ELF-1 (cell line): ENCODE measurements around the gene C11orf98.
A peak's percentile ranks its signal among the peaks of the same experiment; 100 is the strongest.
"Not testable (repeated sequence)": the region's sequence is repeated elsewhere in the genome, so short reads cannot be mapped to it uniquely, and the experiment has no call there.

Experiments used
- DNase-seq: peaks from one replicate; pipeline ENCODE4 v3.0.0-alpha.2; 2016; ENCODE audit warnings: low read depth, low spot score

The C11orf98 gene

GRCh38 chr11:62665075-62665598 lies at the start of gene C11orf98, which contains the start of gene CSKMT:
Gene C11orf98 (minus strand): TSS chr11:62665210. CDS start chr11:62665169, 41 bp downstream.
Gene CSKMT (plus strand): TSS chr11:62665312. CDS start chr11:62665880, 568 bp downstream.
- peak; percentile 96 for DNase-seq

- DNase-seq = peak; percentile 34
Observed at GRCh38 chr11:62713343-62713742, 48.3 kb upstream of the C11orf98 start.

- DNase-seq = no peak
Observed at GRCh38 chr11:62712861-62713260, 47.9 kb upstream of the C11orf98 start.

GRCh38 chr11:62712276-62712812 lies 47.3 kb upstream of the C11orf98 start:
- DNase-seq = no peak

- DNase-seq = no peak
Observed at GRCh38 chr11:62710001-62710345, 45.0 kb upstream of the C11orf98 start.

- DNase-seq = peak; percentile 98
Observed at GRCh38 chr11:62709247-62710000, 44.4 kb upstream of the C11orf98 start.

- no peak for DNase-seq
Observed at GRCh38 chr11:62708793-62709192, 43.8 kb upstream of the C11orf98 start.

GRCh38 chr11:62708392-62708791 lies 43.4 kb upstream of the C11orf98 start:
- DNase-seq = no peak

- DNase-seq = peak; percentile 94
Observed at GRCh38 chr11:62707277-62707861, 42.4 kb upstream of the C11orf98 start, which contains the start of the genes BSCL2 and GNG3. Gene BSCL2 (minus strand): TSS chr11:62707424. CDS start chr11:62707195, 229 bp downstream. Gene GNG3 (plus strand): TSS chr11:62707676. CDS start chr11:62708296, 620 bp downstream.

- no peak for DNase-seq
Observed at GRCh38 chr11:62706850-62707247, 41.8 kb upstream of the C11orf98 start.

GRCh38 chr11:62705880-62706849 lies 41.2 kb upstream of the C11orf98 start:
- DNase-seq = peak; percentile 95

GRCh38 chr11:62705413-62705812 lies 40.4 kb upstream of the C11orf98 start:
- DNase-seq = no peak

GRCh38 chr11:62703921-62704320 lies 38.9 kb upstream of the C11orf98 start:
- not testable (repeated sequence) for DNase-seq

- no peak for DNase-seq
Observed at GRCh38 chr11:62702246-62702645, 37.2 kb upstream of the C11orf98 start.

- DNase-seq = peak; percentile 84
Observed at GRCh38 chr11:62694455-62695167, 29.6 kb upstream of the C11orf98 start.

- not testable (repeated sequence) for DNase-seq
Observed at GRCh38 chr11:62693624-62694023, 28.6 kb upstream of the C11orf98 start.

GRCh38 chr11:62689421-62690183 lies 24.6 kb upstream of the C11orf98 start, which contains the start of gene LRRN4CL:
Gene LRRN4CL (minus strand): TSS chr11:62689530. CDS start chr11:62688508, 1,022 bp downstream.
- DNase-seq = no peak

- no peak for DNase-seq
Observed at GRCh38 chr11:62688491-62688890, 23.5 kb upstream of the C11orf98 start.

GRCh38 chr11:62687508-62688396 lies 22.7 kb upstream of the C11orf98 start:
- DNase-seq = peak; percentile 50
